CD14-positive monocyte (primary cell): ENCODE data around the gene DMWD. TPM values are rescaled to one million over a fixed set of nuclear protein-coding genes. Genes with fewer than 3 reads are reported as not detected.
A peak's percentile ranks its signal among the peaks of the same experiment; 100 is the strongest.

Experiments
- DNase-seq, 3 donors: peaks; one replicate each; pipeline ENCODE4 v3.0.0-alpha.2; 2011 to 2022
- H2AFZ ChIP-seq: 2 replicates; pipeline ENCODE4 v1.6.0; 2012; ENCODE audit warnings: mild to moderate bottlenecking, low read depth, low read length, inconsistent platforms; ENCODE audit not compliant: insufficient read depth, poor library complexity, severe bottlenecking
- H3K27ac ChIP-seq, 2 donors: 1 replicate in 1 of 2; 2 replicates in 1 of 2; pipeline ENCODE4 v1.5.1; 2012 to 2013; ENCODE audit warnings: low read length in 2 of 2, control low read depth in 1 of 2, inconsistent platforms in 1 of 2, low read depth in 1 of 2, mild to moderate bottlenecking in 1 of 2
- H3K27me3 ChIP-seq, 2 donors: one replicate each; pipeline versions ENCODE4 v1.6.0 to v1.6.1; 2011 to 2013; ENCODE audit warnings: low read length in 2 of 2; ENCODE audit not compliant: control insufficient read depth in 2 of 2, insufficient read depth in 2 of 2
- H3K36me3 ChIP-seq, 2 donors: replicated peaks in 1 of 2; 1 replicate in 1 of 2; 2 replicates in 1 of 2; pipeline versions ENCODE4 v1.5.1 to v1.6.1; 2012 to 2013; ENCODE audit warnings: low read length in 2 of 2, control low read depth in 1 of 2, inconsistent platforms in 1 of 2, mild to moderate bottlenecking in 1 of 2; ENCODE audit not compliant: insufficient read depth in 2 of 2, control insufficient read depth in 1 of 2
- H3K4me1 ChIP-seq, 2 donors: 1 replicate in 1 of 2; 2 replicates in 1 of 2; pipeline versions ENCODE4 v1.5.1 to v1.6.1; 2012 to 2013; ENCODE audit warnings: low read length in 2 of 2, control low read depth in 1 of 2, inconsistent platforms in 1 of 2, mild to moderate bottlenecking in 1 of 2, moderate library complexity in 1 of 2; ENCODE audit not compliant: insufficient read depth in 2 of 2, control insufficient read depth in 1 of 2
- H3K4me2 ChIP-seq: replicated peaks from 2 replicates; pipeline ENCODE3; 2012; ENCODE audit warnings: low read length, moderate library complexity, mild to moderate bottlenecking; ENCODE audit not compliant: poor library complexity, severe bottlenecking; ENCODE audit errors: extremely low read depth
- H3K4me3 ChIP-seq, 3 experiments: fragments of 200-600 bp in 1 of 3; sonication (generic) in 1 of 3; replicated peaks in 1 of 3; 1 replicate in 2 of 3; 2 replicates in 1 of 3; pipeline ENCODE4 v1.5.1; 2011 to 2013; ENCODE audit warnings: low read length in 3 of 3, mild to moderate bottlenecking in 3 of 3, control low read depth in 2 of 3, low read depth in 2 of 3, inconsistent platforms in 1 of 3, moderate library complexity in 1 of 3
- H3K79me2 ChIP-seq: 2 replicates; pipeline ENCODE4 v1.6.0; 2012; ENCODE audit warnings: mild to moderate bottlenecking, control low read depth, inconsistent platforms, low read length, moderate library complexity; ENCODE audit not compliant: insufficient read depth
- H3K9ac ChIP-seq: 2 replicates; pipeline ENCODE4 v1.6.0; 2017; ENCODE audit warnings: low read length, mild to moderate bottlenecking; ENCODE audit not compliant: insufficient read depth, poor library complexity, severe bottlenecking
- H3K9me3 ChIP-seq, 2 donors: replicated peaks in 1 of 2; 1 replicate in 1 of 2; 2 replicates in 1 of 2; pipeline versions ENCODE4 v1.5.1 to v1.6.1; 2012 to 2013; ENCODE audit warnings: low read length in 2 of 2, control low read depth in 1 of 2; ENCODE audit not compliant: control insufficient read depth in 1 of 2, insufficient read depth in 1 of 2
- H4K20me1 ChIP-seq: 2 replicates; pipeline ENCODE4 v1.6.0; 2012; ENCODE audit warnings: mild to moderate bottlenecking, low read length, control low read depth, moderate library complexity; ENCODE audit not compliant: insufficient read depth
- H3K27ac Mint-ChIP-seq, 7 donors: one replicate each; pipeline ENCODE4 v1.8.0; 2020; ENCODE audit warnings: mild to moderate bottlenecking in 7 of 7, mixed read lengths in 7 of 7, moderate library complexity in 6 of 7, inconsistent platforms in 2 of 7
- H3K27me3 Mint-ChIP-seq, 3 donors: one replicate each; pipeline ENCODE4 v1.8.0; 2021 to 2022; ENCODE audit warnings: low read depth in 3 of 3, mild to moderate bottlenecking in 3 of 3, mixed read lengths in 3 of 3, moderate library complexity in 3 of 3, inconsistent platforms in 1 of 3
- H3K36me3 Mint-ChIP-seq, 2 donors: one replicate each; pipeline ENCODE4 v1.8.0; 2020; ENCODE audit warnings: mixed read lengths in 2 of 2, inconsistent platforms in 1 of 2, mild to moderate bottlenecking in 1 of 2
- H3K4me1 Mint-ChIP-seq: one replicate; pipeline ENCODE4 v1.8.0; 2020; ENCODE audit warnings: mild to moderate bottlenecking, mixed read lengths
- H3K4me3 Mint-ChIP-seq, 2 donors: one replicate each; pipeline ENCODE4 v1.8.0; 2020; ENCODE audit warnings: mild to moderate bottlenecking in 2 of 2, mixed read lengths in 2 of 2, moderate library complexity in 1 of 2
- H3K9me3 Mint-ChIP-seq, 7 donors: one replicate each; pipeline ENCODE4 v1.8.0; 2020 to 2022; ENCODE audit warnings: mixed read lengths in 7 of 7, mild to moderate bottlenecking in 6 of 7, moderate library complexity in 6 of 7, inconsistent platforms in 2 of 7
- CTCF ChIP-seq: fragments of 200-600 bp; IDR thresholded peaks from one replicate; pipeline ENCODE4 v1.8.0; 2022; ENCODE audit warnings: antibody characterized with exemption, mild to moderate bottlenecking
- WGBS: methylation state at CpG from one replicate; pipeline ENCODE4 v1.1.5; 2013; ENCODE audit warnings: missing lambda C conversion rate; ENCODE audit not compliant: insufficient coverage; 5-methylcytosine and 5-hydroxymethylcytosine counted together
- intact Hi-C, 2 donors: fragments of 100-400 bp; cut with micrococcal nuclease; formaldehyde crosslinking; loops; one replicate each; pipeline versions ENCODE4 v1.15.0 to v1.15.1; 2023
- polyA plus RNA-seq, 3 donors: library from polyadenylated mRNA; depleted of rRNA in 1 of 3; unstranded in 2 of 3; stranded (reverse) in 1 of 3; fragments of 300-500 nt in 2 of 3; fragments of >200 nt in 1 of 3; fragmentation: Illumina TruSeq in 2 of 3; gene quantifications; 1 replicate in 2 of 3; 2 replicates in 1 of 3; pipeline ENCODE4 v1.2.3, GENCODE V29; 2012 to 2021

Gene DMWD
- polyA plus RNA-seq, 3 donors: 1.5 to 3.4 (median 2.4) TPM

GRCh38 chr19:45814166-45814780 lies 21.6 kb upstream of the DMWD start:
- H3K4me1 Mint-ChIP-seq: peaks cover 17% of the 10 kb centered on the region
- H3K4me3 ChIP-seq: no peak overlapping the region
- peaks cover 22% of the 10 kb centered on the region in 2 donors for H3K4me1 ChIP-seq
- no peak overlapping the region for H2AFZ ChIP-seq
- intact Hi-C loops: no loop called here
- WGBS: 96% methylated on average over 9 of the region's 12 CpGs
- peaks cover 4 to 6% of the 10 kb centered on the region in 2 donors for H3K36me3 Mint-ChIP-seq
- no peaks in the 10 kb centered on the region for H3K79me2 ChIP-seq
- H3K4me3 Mint-ChIP-seq: peak overlapping the region in 1 of 2 donors; percentile 66
- H3K27me3 Mint-ChIP-seq: peaks cover 56 to 73% (median 63%) of the 10 kb centered on the region in 3 donors
- DNase-seq: no peak
- H3K9me3 ChIP-seq: peaks cover 0 to 6% of the 10 kb centered on the region in 2 donors
- H3K36me3 ChIP-seq: peaks cover 2 to 5% of the 10 kb centered on the region in 2 donors
- H3K4me2 ChIP-seq: no peak overlapping the region
- no peak overlapping the region for H3K9ac ChIP-seq
- peaks cover 0 to 13% (median 0%) of the 10 kb centered on the region in 7 donors for H3K9me3 Mint-ChIP-seq
- TF ChIP-seq CTCF: no peak
- no peak overlapping the region for H3K27ac ChIP-seq
- peaks cover 11 to 48% of the 10 kb centered on the region in 2 donors for H3K27me3 ChIP-seq
- H4K20me1 ChIP-seq: peaks cover 54% of the 10 kb centered on the region
- no peak overlapping the region for H3K27ac Mint-ChIP-seq

- Mint-ChIP-seq H3K27me3 (peaks cover 73 to 86% (median 80%) of the 10 kb centered on the region in 3 donors), H3K27ac (peak overlapping the region in 1 of 7 donors; percentile 50), H3K4me1 (peaks cover 18% of the 10 kb centered on the region), H3K4me3 (peak overlapping the region in 1 of 2 donors; percentile 61), H3K36me3 (peaks cover 0 to 1% of the 10 kb centered on the region in 2 donors), H3K9me3 (peaks cover 0 to 13% (median 0%) of the 10 kb centered on the region in 7 donors)
- H3K4me1 ChIP-seq: peaks cover 23 to 24% of the 10 kb centered on the region in 2 donors
- H3K9ac ChIP-seq: no peak overlapping the region
- H3K9me3 ChIP-seq: peaks cover 0 to 6% of the 10 kb centered on the region in 2 donors
- H3K4me2 ChIP-seq: no peak overlapping the region
- no peak for TF ChIP-seq CTCF
- no peak overlapping the region for H3K4me3 ChIP-seq
- H3K79me2 ChIP-seq: no peaks in the 10 kb centered on the region
- H3K27me3 ChIP-seq: peaks cover 11 to 57% of the 10 kb centered on the region in 2 donors
- DNase-seq: no peak
- whole genome bisulfite sequencing: 96% methylated on average over 6 of the region's 6 CpGs
- no peak overlapping the region for H3K27ac ChIP-seq
- H3K36me3 ChIP-seq: no peaks in the 10 kb centered on the region
- peaks cover 38% of the 10 kb centered on the region for H4K20me1 ChIP-seq
- no peak overlapping the region for H2AFZ ChIP-seq
- intact Hi-C loops: no loop called here
Measured at GRCh38 chr19:45812297-45812696, 19.7 kb upstream of the DMWD start.
